Fibroblast of skin of left quadriceps (primary cell): ENCODE results near the gene DMD.
"Not testable (repeated sequence)": the region's sequence is repeated elsewhere in the genome, so short reads cannot be mapped to it uniquely, and the experiment has no call there.

Source experiments
- DNase-seq, 2 experiments: peaks; one replicate each; pipeline ENCODE4 v3.0.0-alpha.2; 2013; ENCODE audit warnings: low read depth in 2 of 2

DMD gene

GRCh38 chrX:31603411-31604120, 1607.8 kb downstream of the DMD start:
- DNase-seq: no peak

GRCh38 chrX:31600823-31601222, 1610.5 kb downstream of the DMD start:
- DNase-seq: no peak

GRCh38 chrX:31593353-31593752, 1618.0 kb downstream of the DMD start:
- DNase-seq: no peak

- no peak for DNase-seq
These were observed 1620.0 kb downstream of the DMD start for GRCh38 chrX:31591355-31591754.

- DNase-seq: peak; percentile 45 to 50
These were observed 1620.7 kb downstream of the DMD start for GRCh38 chrX:31590581-31591114.

GRCh38 chrX:31589503-31589902, 1621.8 kb downstream of the DMD start:
- DNase-seq: no peak

GRCh38 chrX:31588355-31588754, 1623.0 kb downstream of the DMD start:
- no peak for DNase-seq

GRCh38 chrX:31583892-31584291, 1627.5 kb downstream of the DMD start:
- DNase-seq: not testable (repeated sequence)

- peak; percentile 73 to 75 for DNase-seq
These were observed 1630.6 kb downstream of the DMD start for GRCh38 chrX:31580726-31581125.

- DNase-seq: no peak
These were observed 1631.1 kb downstream of the DMD start for GRCh38 chrX:31580227-31580626.

GRCh38 chrX:31572360-31572759, 1639.0 kb downstream of the DMD start:
- peak in 1 of 2 experiments; percentile 10 for DNase-seq

GRCh38 chrX:31570658-31571057, 1640.7 kb downstream of the DMD start:
- DNase-seq: no peak

GRCh38 chrX:31563792-31564191, 1647.6 kb downstream of the DMD start:
- no peak for DNase-seq

GRCh38 chrX:31555506-31555905, 1655.8 kb downstream of the DMD start:
- DNase-seq: no peak

GRCh38 chrX:31551913-31552312, 1659.4 kb downstream of the DMD start:
- no peak for DNase-seq

- DNase-seq: no peak
These were observed 1661.2 kb downstream of the DMD start for GRCh38 chrX:31550158-31550557.

GRCh38 chrX:31547816-31548215, 1663.5 kb downstream of the DMD start:
- no peak for DNase-seq

- DNase-seq: peak in 1 of 2 experiments; percentile 17
These were observed 1663.9 kb downstream of the DMD start for GRCh38 chrX:31547416-31547815.

GRCh38 chrX:31546126-31546525, 1665.2 kb downstream of the DMD start:
- DNase-seq: peak; percentile 47 to 52

- no peak for DNase-seq
These were observed 1665.6 kb downstream of the DMD start for GRCh38 chrX:31545726-31546125.

GRCh38 chrX:31545191-31545590, 1666.2 kb downstream of the DMD start:
- DNase-seq: no peak

- no peak for DNase-seq
These were observed 1667.7 kb downstream of the DMD start for GRCh38 chrX:31543634-31544033.

GRCh38 chrX:31542566-31542965, 1668.8 kb downstream of the DMD start:
- DNase-seq: no peak

GRCh38 chrX:31540313-31540712, 1671.0 kb downstream of the DMD start:
- no peak for DNase-seq
